GM21529 (cell line): ENCODE measurements around the gene CTPS1.

ENCODE experiments used
- ATAC-seq: cut with Tn5 transposase; IDR thresholded peaks from one replicate; pipeline ENCODE4 v1.9.1; 2021; ENCODE audit not compliant: unreplicated experiment

CTPS1 gene

GRCh38 chr1:40979241-40980067, at the start of gene CTPS1:
TSS of gene CTPS1 (plus strand) at chr1:40979696. CDS start at chr1:40983291, 3,595 bp downstream.
- ATAC-seq = peak; percentile 85

GRCh38 chr1:40930174-40930964, 49.1 kb upstream of the CTPS1 start:
- no peak for ATAC-seq

DNA sequence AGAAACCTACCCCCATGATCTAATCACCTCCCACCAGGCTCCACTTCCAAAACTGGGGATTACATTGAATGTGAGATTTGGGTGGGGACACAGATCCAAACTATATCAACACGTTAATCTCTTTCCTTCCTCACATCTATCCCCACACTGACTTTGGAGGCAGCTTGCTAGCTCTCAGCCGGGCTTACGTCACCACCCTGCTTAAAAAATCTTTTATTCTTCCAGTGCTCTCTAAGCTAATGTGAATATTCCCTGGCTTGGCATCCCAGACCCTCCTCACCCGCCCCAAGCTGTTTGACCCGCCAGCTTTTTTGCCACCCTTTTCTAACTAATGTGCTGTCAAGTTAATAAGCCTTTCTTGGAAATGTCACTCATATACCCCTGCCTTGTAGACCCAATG, 47.9 kb upstream of the CTPS1 start:
- ATAC-seq = no peak

DNA sequence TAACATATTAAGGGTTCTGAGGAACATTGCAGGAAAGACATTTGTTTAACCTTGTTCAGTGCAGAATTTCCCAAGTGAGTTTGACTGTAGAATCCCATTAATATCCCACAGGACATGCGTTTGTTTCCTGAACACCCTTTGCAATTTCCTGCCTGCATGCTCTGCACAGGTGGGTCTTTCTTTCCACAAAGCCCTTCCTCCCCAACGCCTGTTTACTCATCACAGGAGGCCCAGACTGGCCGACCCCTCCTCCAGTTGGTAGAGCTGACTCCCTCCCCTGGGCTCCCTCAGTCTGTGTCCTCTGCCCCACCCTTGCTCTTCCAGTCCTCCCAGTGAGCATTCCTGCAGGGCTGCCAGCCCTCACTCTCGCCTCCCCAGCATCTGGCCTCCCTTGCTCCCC, 47.5 kb upstream of the CTPS1 start:
- ATAC-seq = no peak

DNA sequence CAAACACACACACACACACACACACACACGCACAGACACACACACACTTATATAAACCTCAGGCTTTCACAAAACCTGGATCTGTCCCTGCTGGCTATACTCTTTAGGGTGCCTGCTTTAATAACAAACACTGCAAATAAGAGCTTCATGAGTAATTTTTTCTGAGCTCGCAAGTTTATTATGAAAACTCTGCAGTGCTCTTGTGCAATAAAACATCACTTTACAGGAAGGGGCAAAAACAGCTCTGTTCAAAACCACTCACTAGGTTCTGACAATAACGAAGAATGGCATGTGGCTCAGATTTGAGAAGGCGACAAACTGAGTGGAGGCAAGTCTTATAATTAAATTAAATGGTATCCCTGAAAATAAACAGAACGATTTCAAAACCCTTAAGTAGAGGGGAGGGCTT, 42.6 kb upstream of the CTPS1 start:
- no peak for ATAC-seq

GRCh38 chr1:40938393-40938792, 41.1 kb upstream of the CTPS1 start:
- no peak for ATAC-seq

GRCh38 chr1:40939320-40940059, 40.0 kb upstream of the CTPS1 start:
- no peak for ATAC-seq

- ATAC-seq = no peak
These were observed 35.2 kb upstream of the CTPS1 start for GRCh38 chr1:40944326-40944725.

GRCh38 chr1:40944841-40945430, 34.6 kb upstream of the CTPS1 start:
- ATAC-seq = no peak

GRCh38 chr1:40945491-40945973, 34.0 kb upstream of the CTPS1 start:
- no peak for ATAC-seq

DNA sequence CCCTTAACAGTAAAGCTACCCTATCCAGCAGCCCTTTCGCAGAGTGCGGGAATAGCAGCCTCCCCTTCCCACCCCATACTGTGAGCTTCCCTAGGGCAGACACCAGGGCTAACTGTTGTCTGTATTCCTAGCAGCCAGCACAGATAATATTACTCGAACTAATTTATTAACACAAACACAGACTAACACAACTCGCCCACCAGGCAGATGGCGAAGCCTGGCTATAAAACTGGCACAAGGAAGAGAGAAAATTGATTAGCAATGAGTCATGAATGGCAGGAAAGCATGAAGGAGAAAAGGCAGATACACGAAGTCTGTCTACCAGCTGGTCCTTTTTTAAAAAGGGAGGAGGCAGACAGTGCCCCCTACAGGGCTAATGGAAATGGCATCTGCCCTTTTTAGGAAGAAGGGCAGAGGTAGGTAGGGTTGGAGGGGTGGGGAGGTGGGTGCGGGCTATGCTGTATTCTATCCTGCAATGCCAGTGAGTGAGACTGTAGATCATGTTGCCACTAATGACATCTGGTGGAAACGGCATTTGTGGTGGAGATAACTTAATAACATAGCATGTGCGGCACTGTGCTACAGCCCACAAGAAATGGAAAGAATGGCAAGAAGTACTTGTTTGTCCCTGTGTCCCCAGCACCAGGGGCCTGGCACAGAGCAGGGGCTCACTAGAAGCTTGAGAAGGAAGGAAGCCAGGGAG, 30.6 kb upstream of the CTPS1 start:
- no peak for ATAC-seq

- no peak for ATAC-seq
These were observed 29.9 kb upstream of the CTPS1 start for GRCh38 chr1:40949563-40949962.

DNA sequence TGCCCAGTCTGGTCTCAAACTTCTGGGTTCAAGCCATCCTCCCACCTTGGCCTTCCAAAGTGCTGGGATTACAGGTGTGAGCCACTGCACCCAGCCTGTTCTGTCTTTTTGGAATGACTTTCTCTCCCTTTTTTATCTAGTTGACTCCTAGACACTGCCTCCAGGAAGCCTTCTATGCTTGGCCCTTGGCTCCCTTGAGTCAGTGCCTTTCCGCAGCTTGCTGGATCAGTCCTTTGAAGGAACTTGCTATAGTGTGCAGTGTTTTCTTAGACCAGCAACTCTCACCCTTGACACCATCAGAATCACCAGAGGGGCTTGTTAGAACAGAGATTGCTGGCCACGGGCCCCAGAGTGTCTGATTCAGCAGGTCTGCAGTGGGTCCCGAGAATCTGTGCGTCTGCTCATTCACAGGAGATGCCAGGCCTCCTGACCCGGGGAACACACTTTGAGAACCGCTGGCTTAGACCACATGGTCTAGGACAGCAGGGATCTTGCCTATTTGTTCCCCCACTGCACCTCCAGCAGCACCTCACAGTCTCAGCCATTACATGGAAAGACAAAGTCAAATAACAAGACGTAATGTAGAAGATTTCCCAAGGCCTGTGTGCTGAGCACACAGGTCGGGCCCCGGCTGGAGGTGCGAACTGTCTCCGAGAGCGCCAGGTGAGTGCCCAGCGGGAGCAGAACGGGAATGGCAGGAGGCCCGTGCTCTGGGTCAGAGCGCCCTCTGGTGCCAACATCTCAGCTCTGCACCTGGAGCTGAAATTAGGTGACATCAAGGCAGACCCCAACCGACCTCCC, 27.4 kb upstream of the CTPS1 start:
- ATAC-seq = no peak

- no peak for ATAC-seq
These were observed 26.7 kb upstream of the CTPS1 start for GRCh38 chr1:40952744-40953315.

DNA sequence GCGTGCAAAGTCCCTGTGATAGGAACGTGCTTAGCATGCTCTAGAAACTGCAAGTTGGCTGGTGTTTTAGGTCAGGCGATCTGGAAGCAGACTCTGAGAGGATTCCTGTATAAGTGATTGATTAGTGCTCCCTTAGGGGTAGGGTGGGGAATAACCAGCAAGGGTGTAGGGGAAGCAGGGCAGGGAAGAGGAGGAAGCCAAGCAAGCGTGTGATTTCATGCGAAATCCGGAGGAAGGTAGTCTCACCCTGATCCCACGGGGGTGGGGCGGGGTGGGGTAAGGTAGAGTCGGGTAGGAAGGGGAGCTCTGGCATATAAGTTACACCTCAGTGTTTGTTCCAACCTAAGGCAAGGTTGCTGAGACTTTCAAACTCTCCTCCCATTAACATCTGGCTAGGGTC, 24.9 kb upstream of the CTPS1 start:
- ATAC-seq = no peak

DNA sequence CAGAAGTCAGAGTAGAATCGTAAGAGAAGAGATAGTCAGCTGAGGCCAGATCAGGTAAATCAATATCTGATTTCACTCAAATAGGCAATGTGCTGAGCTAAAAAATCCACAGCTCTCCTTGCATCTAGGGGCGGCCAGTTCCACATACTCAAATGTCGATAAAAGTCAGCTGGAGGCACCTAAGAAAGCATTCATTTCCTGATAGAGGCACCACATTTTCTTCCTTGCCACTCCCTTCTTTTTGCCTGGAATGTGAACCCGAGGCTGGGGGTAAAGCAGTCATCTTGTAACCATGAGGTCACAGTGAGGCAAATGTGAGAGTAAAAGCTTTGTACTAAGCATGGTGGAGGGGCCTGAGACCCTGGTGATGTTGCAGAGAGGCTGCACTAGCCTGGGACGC, 24.2 kb upstream of the CTPS1 start:
- ATAC-seq = no peak

GRCh38 chr1:40956407-40956806, 23.1 kb upstream of the CTPS1 start:
- no peak for ATAC-seq

- no peak for ATAC-seq
These were observed 21.3 kb upstream of the CTPS1 start for GRCh38 chr1:40958210-40958609.

DNA sequence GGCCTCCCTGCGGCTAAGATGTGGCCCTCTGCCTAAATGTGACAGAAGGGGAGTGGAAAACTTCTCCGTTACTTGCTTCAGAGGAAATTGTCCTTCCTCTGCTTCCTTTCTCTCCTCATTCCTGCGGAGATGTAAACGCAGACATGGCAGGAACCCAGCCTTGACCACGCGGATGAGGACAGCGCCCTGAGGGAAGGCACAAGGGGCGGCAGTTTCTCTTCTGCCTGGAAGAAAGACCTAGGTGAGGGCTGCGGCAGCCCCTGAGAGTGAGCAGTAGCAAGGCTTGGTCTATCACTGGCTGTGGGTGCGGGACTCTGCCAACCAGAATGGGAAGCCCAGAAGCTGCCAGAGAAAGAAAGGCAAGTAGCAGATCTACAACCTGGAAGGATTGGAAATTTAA, 14.0 kb upstream of the CTPS1 start:
- no peak for ATAC-seq
